HepG2 (cell line): ENCODE measurements around the gene MYO15A. TPM values are rescaled to one million over a fixed set of nuclear protein-coding genes. Genes with fewer than 3 reads are reported as not detected.

Source experiments
- NCOR1 ChIP-seq: fragments of 200-600 bp; sonication (generic); IDR thresholded peaks from 2 replicates; pipeline ENCODE4 v1.7.0; 2017; ENCODE audit warnings: antibody characterized with exemption, low read length, borderline replicate concordance
- NFYC ChIP-seq: IDR thresholded peaks from 2 replicates; pipeline ENCODE4 v1.6.1; 2016; ENCODE audit warnings: missing genetic modification reagents, missing compliant biosample characterization
- SAFB2 ChIP-seq: sonication (generic); formaldehyde crosslinking; IDR thresholded peaks from 2 replicates; pipeline ENCODE4 v1.5.1; 2020; ENCODE audit warnings: missing genetic modification reagents, low read depth, mild to moderate bottlenecking, borderline replicate concordance
- SALL1 ChIP-seq: sonication (generic); formaldehyde crosslinking; IDR thresholded peaks from 2 replicates; pipeline ENCODE4 v1.8.0; 2022; ENCODE audit warnings: mild to moderate bottlenecking, missing genetic modification reagents
- SIN3A ChIP-seq: IDR thresholded peaks from 2 replicates; pipeline ENCODE4 v1.6.1; 2011; ENCODE audit warnings: low read depth, mild to moderate bottlenecking, control low read depth, low read length, borderline replicate concordance
- SRSF1 ChIP-seq: fragments of 200-400 bp; formaldehyde crosslinking; optimal IDR thresholded peaks from 2 replicates; pipeline ENCODE3; 2017; ENCODE audit warnings: mild to moderate bottlenecking, low read depth, low read length, moderate library complexity
- TSC22D2 ChIP-seq: sonication (generic); formaldehyde crosslinking; IDR thresholded peaks from 2 replicates; pipeline ENCODE4 v1.5.1; 2020; ENCODE audit warnings: missing genetic modification reagents, mild to moderate bottlenecking, borderline replicate concordance
- ZBTB7A ChIP-seq: sonication (generic); formaldehyde crosslinking; IDR thresholded peaks from 2 replicates; pipeline ENCODE4 v1.8.0; 2022; ENCODE audit warnings: mild to moderate bottlenecking, missing genetic modification reagents
- ZFP37 ChIP-seq: sonication (generic); formaldehyde crosslinking; IDR thresholded peaks from 2 replicates; pipeline ENCODE4 v1.4.0; 2020; ENCODE audit warnings: missing genetic modification reagents, borderline replicate concordance
- ZIK1 ChIP-seq: sonication (generic); formaldehyde crosslinking; IDR thresholded peaks from 2 replicates; pipeline ENCODE4 v1.5.0; 2020; ENCODE audit warnings: mild to moderate bottlenecking, low read depth, missing genetic modification reagents, borderline replicate concordance
- ZNF124 ChIP-seq: sonication (generic); formaldehyde crosslinking; IDR thresholded peaks from 2 replicates; pipeline ENCODE4 v1.4.0; 2020; ENCODE audit warnings: missing genetic modification reagents
- ZNF136 ChIP-seq: sonication (generic); formaldehyde crosslinking; IDR thresholded peaks from 2 replicates; pipeline ENCODE4 v1.8.1; 2022; ENCODE audit warnings: low read depth, mild to moderate bottlenecking, moderate library complexity, missing genetic modification reagents
- ZNF24 ChIP-seq: fragments of 450-650 bp; IDR thresholded peaks from 2 replicates; pipeline ENCODE4 v1.6.1; 2017; ENCODE audit warnings: antibody characterized with exemption, mild to moderate bottlenecking
- ZSCAN25 ChIP-seq: sonication (generic); formaldehyde crosslinking; IDR thresholded peaks from 2 replicates; pipeline ENCODE4 v1.8.0; 2022; ENCODE audit warnings: mild to moderate bottlenecking, missing genetic modification reagents
- polyA plus RNA-seq, 8 experiments: library from polyadenylated mRNA; depleted of rRNA in 3 of 8; stranded (reverse) in 7 of 8; unstranded in 1 of 8; fragments of >200 nt; fragmentation: Illumina TruSeq in 4 of 8; extraction: Trizol in 4 of 8; gene quantifications; 2 replicates each; pipeline versions ENCODE4 v1.2.1 to v1.2.3, GENCODE V29; 2011 to 2016; ENCODE audit warnings: low read depth in 4 of 8, missing spikeins in 1 of 8, mixed read lengths in 1 of 8; ENCODE audit not compliant: insufficient read depth in 1 of 8
- total RNA-seq, 5 experiments: library from RNA; depleted of rRNA; stranded (reverse); fragments of >200 nt; fragmentation: Illumina TruSeq; extraction: Trizol; gene quantifications; 2 replicates each; pipeline ENCODE4 v1.2.3, GENCODE V29; 2016; ENCODE audit warnings: low read depth in 1 of 5
- TF ChIP-seq, protein P1 (sequence below): IDR thresholded peaks from 2 replicates; pipeline ENCODE4 v1.6.1; 2018; ENCODE audit warnings: missing genetic modification reagents, mild to moderate bottlenecking, missing compliant biosample characterization
- TF ChIP-seq, protein P2 (sequence below): sonication (generic); formaldehyde crosslinking; IDR thresholded peaks from 2 replicates; pipeline ENCODE4 v1.5.1; 2020; ENCODE audit warnings: mild to moderate bottlenecking, missing genetic modification reagents
- TF ChIP-seq, protein P3 (sequence below): sonication (generic); formaldehyde crosslinking; IDR thresholded peaks from 2 replicates; pipeline ENCODE4 v1.5.0; 2020; ENCODE audit warnings: missing genetic modification reagents
- TF ChIP-seq, protein P4 (sequence below): sonication (generic); formaldehyde crosslinking; IDR thresholded peaks from 2 replicates; pipeline ENCODE4 v1.4.0; 2020; ENCODE audit warnings: missing genetic modification reagents
- TF ChIP-seq, protein P5 (sequence below): sonication (generic); formaldehyde crosslinking; conservative IDR thresholded peaks from 2 replicates; pipeline ENCODE4 v1.8.0; 2022; ENCODE audit warnings: mild to moderate bottlenecking, moderate library complexity, missing genetic modification reagents

MYO15A gene
- total and polyA plus RNA-seq, 2 of the 13 experiments (the other 11 are each of a cell fraction or from before 2014, with no cell fraction given), result 0.07 to 0.20 TPM

DNA sequence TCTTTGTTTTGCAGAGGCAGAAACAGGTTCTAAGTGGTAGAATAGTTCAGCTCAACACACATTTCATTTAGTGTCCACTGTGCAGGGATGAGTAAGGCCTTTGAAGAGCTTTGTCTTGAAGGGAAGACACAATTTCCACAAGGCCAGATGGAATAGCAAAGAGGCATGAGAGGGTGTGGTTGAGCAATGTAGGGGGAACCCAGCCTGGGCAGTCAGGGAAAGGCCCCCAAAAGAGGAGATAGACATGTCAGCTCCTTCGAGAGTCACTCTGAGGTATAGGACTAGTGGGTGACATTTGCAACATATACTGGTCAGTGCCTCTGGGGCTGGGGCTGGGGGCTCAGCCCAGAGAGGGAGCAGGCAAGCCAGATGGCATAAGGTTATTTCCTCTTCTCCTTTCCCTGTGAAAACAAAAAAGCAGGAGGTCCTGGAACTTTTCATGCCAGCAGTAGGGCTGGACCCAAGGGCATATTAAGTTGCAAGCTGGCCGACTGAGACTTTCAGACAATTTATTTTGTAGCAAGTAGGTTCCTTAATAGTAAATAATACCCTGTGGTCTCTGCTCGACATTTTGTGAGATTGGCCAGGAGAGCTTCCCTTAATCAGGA, 82.2 kb downstream of the MYO15A start (continued):
- TF ChIP-seq, protein P1, sequence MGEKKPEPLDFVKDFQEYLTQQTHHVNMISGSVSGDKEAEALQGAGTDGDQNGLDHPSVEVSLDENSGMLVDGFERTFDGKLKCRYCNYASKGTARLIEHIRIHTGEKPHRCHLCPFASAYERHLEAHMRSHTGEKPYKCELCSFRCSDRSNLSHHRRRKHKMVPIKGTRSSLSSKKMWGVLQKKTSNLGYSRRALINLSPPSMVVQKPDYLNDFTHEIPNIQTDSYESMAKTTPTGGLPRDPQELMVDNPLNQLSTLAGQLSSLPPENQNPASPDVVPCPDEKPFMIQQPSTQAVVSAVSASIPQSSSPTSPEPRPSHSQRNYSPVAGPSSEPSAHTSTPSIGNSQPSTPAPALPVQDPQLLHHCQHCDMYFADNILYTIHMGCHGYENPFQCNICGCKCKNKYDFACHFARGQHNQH (CRISPR knock-in tag), result no peak; the same call in 1 of the 2 replicates
- TF ChIP-seq SAFB2 (no peak), NFYC (CRISPR knock-in tag) (no peak), ZSCAN25 (peak; percentile 67; the same call in 1 of the 2 replicates), ZNF124 (CRISPR knock-in tag) (no peak), SIN3A (no peak), TSC22D2 (no peak), ZNF136 (no peak), SRSF1 (no peak), ZBTB7A (no peak), ZIK1 (CRISPR knock-in tag) (no peak), ZNF24 (no peak), SALL1 (CRISPR knock-in tag) (0 out of 2 replicates have a peak, but pooled peaks have one; percentile 1), ZFP37 (CRISPR knock-in tag) (no peak), NCOR1 (no peak)
- TF ChIP-seq, protein P2, sequence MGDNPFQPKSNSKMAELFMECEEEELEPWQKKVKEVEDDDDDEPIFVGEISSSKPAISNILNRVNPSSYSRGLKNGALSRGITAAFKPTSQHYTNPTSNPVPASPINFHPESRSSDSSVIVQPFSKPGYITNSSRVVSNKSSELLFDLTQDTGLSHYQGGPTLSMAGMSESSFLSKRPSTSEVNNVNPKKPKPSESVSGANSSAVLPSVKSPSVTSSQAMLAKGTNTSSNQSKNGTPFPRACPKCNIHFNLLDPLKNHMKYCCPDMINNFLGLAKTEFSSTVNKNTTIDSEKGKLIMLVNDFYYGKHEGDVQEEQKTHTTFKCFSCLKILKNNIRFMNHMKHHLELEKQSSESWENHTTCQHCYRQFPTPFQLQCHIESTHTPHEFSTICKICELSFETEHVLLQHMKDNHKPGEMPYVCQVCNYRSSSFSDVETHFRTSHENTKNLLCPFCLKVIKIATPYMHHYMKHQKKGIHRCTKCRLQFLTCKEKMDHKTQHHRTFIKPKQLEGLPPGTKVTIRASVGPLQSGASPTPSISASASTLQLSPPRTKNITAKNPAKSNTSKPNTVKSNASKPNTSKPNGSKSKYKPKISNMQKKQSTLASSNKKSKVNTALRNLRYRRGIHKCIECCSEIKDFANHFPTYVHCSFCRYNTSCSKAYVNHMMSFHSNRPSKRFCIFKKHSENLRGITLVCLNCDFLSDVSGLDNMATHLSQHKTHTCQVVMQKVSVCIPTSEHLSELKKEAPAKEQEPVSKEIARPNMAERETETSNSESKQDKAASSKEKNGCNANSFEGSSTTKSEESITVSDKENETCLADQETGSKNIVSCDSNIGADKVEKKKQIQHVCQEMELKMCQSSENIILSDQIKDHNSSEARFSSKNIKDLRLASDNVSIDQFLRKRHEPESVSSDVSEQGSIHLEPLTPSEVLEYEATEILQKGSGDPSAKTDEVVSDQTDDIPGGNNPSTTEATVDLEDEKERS (CRISPR knock-in tag), result no peak
- TF ChIP-seq, protein P3, sequence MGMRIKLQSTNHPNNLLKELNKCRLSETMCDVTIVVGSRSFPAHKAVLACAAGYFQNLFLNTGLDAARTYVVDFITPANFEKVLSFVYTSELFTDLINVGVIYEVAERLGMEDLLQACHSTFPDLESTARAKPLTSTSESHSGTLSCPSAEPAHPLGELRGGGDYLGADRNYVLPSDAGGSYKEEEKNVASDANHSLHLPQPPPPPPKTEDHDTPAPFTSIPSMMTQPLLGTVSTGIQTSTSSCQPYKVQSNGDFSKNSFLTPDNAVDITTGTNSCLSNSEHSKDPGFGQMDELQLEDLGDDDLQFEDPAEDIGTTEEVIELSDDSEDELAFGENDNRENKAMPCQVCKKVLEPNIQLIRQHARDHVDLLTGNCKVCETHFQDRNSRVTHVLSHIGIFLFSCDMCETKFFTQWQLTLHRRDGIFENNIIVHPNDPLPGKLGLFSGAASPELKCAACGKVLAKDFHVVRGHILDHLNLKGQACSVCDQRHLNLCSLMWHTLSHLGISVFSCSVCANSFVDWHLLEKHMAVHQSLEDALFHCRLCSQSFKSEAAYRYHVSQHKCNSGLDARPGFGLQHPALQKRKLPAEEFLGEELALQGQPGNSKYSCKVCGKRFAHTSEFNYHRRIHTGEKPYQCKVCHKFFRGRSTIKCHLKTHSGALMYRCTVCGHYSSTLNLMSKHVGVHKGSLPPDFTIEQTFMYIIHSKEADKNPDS (CRISPR knock-in tag), result no peak
- TF ChIP-seq, protein P4, sequence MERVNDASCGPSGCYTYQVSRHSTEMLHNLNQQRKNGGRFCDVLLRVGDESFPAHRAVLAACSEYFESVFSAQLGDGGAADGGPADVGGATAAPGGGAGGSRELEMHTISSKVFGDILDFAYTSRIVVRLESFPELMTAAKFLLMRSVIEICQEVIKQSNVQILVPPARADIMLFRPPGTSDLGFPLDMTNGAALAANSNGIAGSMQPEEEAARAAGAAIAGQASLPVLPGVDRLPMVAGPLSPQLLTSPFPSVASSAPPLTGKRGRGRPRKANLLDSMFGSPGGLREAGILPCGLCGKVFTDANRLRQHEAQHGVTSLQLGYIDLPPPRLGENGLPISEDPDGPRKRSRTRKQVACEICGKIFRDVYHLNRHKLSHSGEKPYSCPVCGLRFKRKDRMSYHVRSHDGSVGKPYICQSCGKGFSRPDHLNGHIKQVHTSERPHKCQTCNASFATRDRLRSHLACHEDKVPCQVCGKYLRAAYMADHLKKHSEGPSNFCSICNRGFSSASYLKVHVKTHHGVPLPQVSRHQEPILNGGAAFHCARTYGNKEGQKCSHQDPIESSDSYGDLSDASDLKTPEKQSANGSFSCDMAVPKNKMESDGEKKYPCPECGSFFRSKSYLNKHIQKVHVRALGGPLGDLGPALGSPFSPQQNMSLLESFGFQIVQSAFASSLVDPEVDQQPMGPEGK (CRISPR knock-in tag), result peak; percentile 10; the same call in 1 of the 2 replicates
- TF ChIP-seq, protein P5, sequence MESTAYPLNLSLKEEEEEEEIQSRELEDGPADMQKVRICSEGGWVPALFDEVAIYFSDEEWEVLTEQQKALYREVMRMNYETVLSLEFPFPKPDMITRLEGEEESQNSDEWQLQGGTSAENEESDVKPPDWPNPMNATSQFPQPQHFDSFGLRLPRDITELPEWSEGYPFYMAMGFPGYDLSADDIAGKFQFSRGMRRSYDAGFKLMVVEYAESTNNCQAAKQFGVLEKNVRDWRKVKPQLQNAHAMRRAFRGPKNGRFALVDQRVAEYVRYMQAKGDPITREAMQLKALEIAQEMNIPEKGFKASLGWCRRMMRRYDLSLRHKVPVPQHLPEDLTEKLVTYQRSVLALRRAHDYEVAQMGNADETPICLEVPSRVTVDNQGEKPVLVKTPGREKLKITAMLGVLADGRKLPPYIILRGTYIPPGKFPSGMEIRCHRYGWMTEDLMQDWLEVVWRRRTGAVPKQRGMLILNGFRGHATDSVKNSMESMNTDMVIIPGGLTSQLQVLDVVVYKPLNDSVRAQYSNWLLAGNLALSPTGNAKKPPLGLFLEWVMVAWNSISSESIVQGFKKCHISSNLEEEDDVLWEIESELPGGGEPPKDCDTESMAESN (CRISPR knock-in tag), result no peak
